Astrocyte (in vitro differentiated cells and primary cell): ENCODE measurements around the gene IL1R2. TPM values are rescaled to one million over a fixed set of nuclear protein-coding genes. Genes with fewer than 3 reads are reported as not detected.

Source experiments
- DNase-seq: peaks from one replicate; pipeline ENCODE4 v3.0.0-alpha.2; 2010; ENCODE audit warnings: low read depth
- FAIRE-seq: peaks from 2 replicates; lab custom pipeline; 2011; peaks lifted over from hg19 to GRCh38; lab: Jason Lieb, UNC
- H2AFZ ChIP-seq: 2 replicates; pipeline ENCODE4 v1.6.0; 2012; ENCODE audit warnings: low read depth, low read length, inconsistent platforms
- H3K27ac ChIP-seq: 2 replicates; pipeline ENCODE4 v1.5.1; 2011; ENCODE audit warnings: low read depth, low read length, inconsistent platforms
- H3K27me3 ChIP-seq: 2 replicates; pipeline ENCODE4 v1.6.0; 2011; ENCODE audit warnings: low read length, inconsistent platforms; ENCODE audit not compliant: insufficient read depth
- H3K36me3 ChIP-seq: 2 replicates; pipeline ENCODE4 v1.5.1; 2011; ENCODE audit warnings: low read length, inconsistent platforms; ENCODE audit not compliant: insufficient read depth
- H3K4me1 ChIP-seq: 2 replicates; pipeline ENCODE4 v1.5.1; 2011; ENCODE audit warnings: low read length, inconsistent platforms; ENCODE audit not compliant: insufficient read depth
- H3K4me2 ChIP-seq: 2 replicates; pipeline ENCODE4 v1.6.0; 2012; ENCODE audit warnings: low read length, inconsistent platforms
- H3K4me3 ChIP-seq: 2 replicates; pipeline ENCODE4 v1.5.1; 2011; ENCODE audit warnings: low read depth, mild to moderate bottlenecking, low read length, inconsistent platforms; ENCODE audit not compliant: insufficient read depth
- H3K79me2 ChIP-seq: 2 replicates; pipeline ENCODE4 v1.6.0; 2012; ENCODE audit warnings: mild to moderate bottlenecking, low read length, inconsistent platforms; ENCODE audit not compliant: insufficient read depth
- H3K9ac ChIP-seq: 2 replicates; pipeline ENCODE4 v1.6.0; 2012; ENCODE audit warnings: mild to moderate bottlenecking, low read length, inconsistent platforms
- H3K9me3 ChIP-seq: 2 replicates; pipeline ENCODE4 v1.5.1; 2012; ENCODE audit warnings: low read depth, mild to moderate bottlenecking, low read length, inconsistent platforms; ENCODE audit not compliant: insufficient read depth
- H4K20me1 ChIP-seq: 2 replicates; pipeline ENCODE4 v1.6.0; 2012; ENCODE audit warnings: low read length, inconsistent platforms; ENCODE audit not compliant: insufficient read depth
- H3K27ac Mint-ChIP-seq: one replicate; pipeline ENCODE4 v1.8.0; 2021; ENCODE audit warnings: mild to moderate bottlenecking, mixed read lengths; ENCODE audit not compliant: unreplicated experiment
- H3K27me3 Mint-ChIP-seq: one replicate; pipeline ENCODE4 v1.8.0; 2021; ENCODE audit warnings: low read depth, mixed read lengths; ENCODE audit not compliant: unreplicated experiment
- H3K36me3 Mint-ChIP-seq: one replicate; pipeline ENCODE4 v1.8.0; 2021; ENCODE audit warnings: low read depth, mixed read lengths; ENCODE audit not compliant: unreplicated experiment
- H3K4me1 Mint-ChIP-seq: one replicate; pipeline ENCODE4 v1.8.0; 2021; ENCODE audit warnings: low read depth, mixed read lengths; ENCODE audit not compliant: unreplicated experiment
- H3K4me3 Mint-ChIP-seq: one replicate; pipeline ENCODE4 v1.8.0; 2021; ENCODE audit warnings: mild to moderate bottlenecking, moderate library complexity, mixed read lengths; ENCODE audit not compliant: unreplicated experiment
- H3K9me3 Mint-ChIP-seq: one replicate; pipeline ENCODE4 v1.8.0; 2021; ENCODE audit warnings: mild to moderate bottlenecking, mixed read lengths; ENCODE audit not compliant: unreplicated experiment
- CTCF ChIP-seq: IDR thresholded peaks from 2 replicates; pipeline ENCODE4 v1.5.1; 2011; ENCODE audit warnings: low read depth, mild to moderate bottlenecking, inconsistent platforms, low read length, moderate library complexity; ENCODE audit not compliant: insufficient read depth
- EZH2 ChIP-seq: IDR thresholded peaks from 2 replicates; pipeline ENCODE4 v1.6.1; 2012; ENCODE audit warnings: mild to moderate bottlenecking, low read length, inconsistent platforms; ENCODE audit not compliant: insufficient read depth
- total RNA-seq: library from RNA; stranded (reverse); gene quantifications from 2 replicates; pipeline ENCODE4 v1.2.1, GENCODE V29; 2021

IL1R2 gene
- total RNA-seq, 1 donor from 2014 or later, result 0.34 TPM

- Mint-ChIP-seq H3K27me3 (no peaks in the 10 kb centered on the region), H3K4me1 (peaks cover 23% of the 10 kb centered on the region), H3K36me3 (peaks cover 3% of the 10 kb centered on the region), H3K4me3 (no peak overlapping the region), H3K9me3 (peaks cover 4% of the 10 kb centered on the region), H3K27ac (no peak overlapping the region)
- no peaks in the 10 kb centered on the region for H3K9me3 ChIP-seq
- H3K4me3 ChIP-seq, result no peak overlapping the region
- no peaks in the 10 kb centered on the region for H3K79me2 ChIP-seq
- no peaks in the 10 kb centered on the region for H3K27me3 ChIP-seq
- no peak for FAIRE-seq
- no peak overlapping the region for H3K9ac ChIP-seq
- no peaks in the 10 kb centered on the region for H3K36me3 ChIP-seq
- H3K4me2 ChIP-seq, result no peak overlapping the region
- no peak for DNase-seq
- TF ChIP-seq CTCF, result no peak
- H4K20me1 ChIP-seq, result no peaks in the 10 kb centered on the region
- peaks cover 23% of the 10 kb centered on the region for H3K4me1 ChIP-seq
- no peak overlapping the region for H3K27ac ChIP-seq
- H2AFZ ChIP-seq, result no peak overlapping the region
Measured at GRCh38 chr2:102049756-102050443, 58.1 kb downstream of the IL1R2 start.

GRCh38 chr2:102050854-102051391 is 59.2 kb downstream of the IL1R2 start:
- H3K36me3 ChIP-seq, result no peaks in the 10 kb centered on the region
- Mint-ChIP-seq H3K27ac (peak overlapping the region; percentile 73), H3K4me3 (no peak overlapping the region), H3K4me1 (peaks cover 23% of the 10 kb centered on the region), H3K27me3 (no peaks in the 10 kb centered on the region), H3K9me3 (peaks cover 4% of the 10 kb centered on the region), H3K36me3 (peaks cover 3% of the 10 kb centered on the region)
- H3K9ac ChIP-seq, result no peak overlapping the region
- peak overlapping the region; percentile 48 for H3K4me2 ChIP-seq
- no peak overlapping the region for H3K4me3 ChIP-seq
- H3K4me1 ChIP-seq, result peaks cover 23% of the 10 kb centered on the region
- H3K9me3 ChIP-seq, result no peaks in the 10 kb centered on the region
- TF ChIP-seq EZH2 (no peak), CTCF (no peak)
- no peaks in the 10 kb centered on the region for H3K27me3 ChIP-seq
- H3K27ac ChIP-seq, result no peak overlapping the region
- peak; percentile 82 for DNase-seq
- FAIRE-seq, result no peak
- H4K20me1 ChIP-seq, result no peaks in the 10 kb centered on the region
- H2AFZ ChIP-seq, result peak overlapping the region; percentile 57
- H3K79me2 ChIP-seq, result no peaks in the 10 kb centered on the region

GRCh38 chr2:102051692-102052277 is 60.0 kb downstream of the IL1R2 start:
- Histone ChIP-seq H3K4me2 (peak overlapping the region; percentile 48), H3K4me3 (no peak overlapping the region), H3K79me2 (no peaks in the 10 kb centered on the region), H4K20me1 (no peaks in the 10 kb centered on the region), H3K9me3 (no peaks in the 10 kb centered on the region), H3K9ac (no peak overlapping the region), H3K27me3 (no peaks in the 10 kb centered on the region), H2AFZ (no peak overlapping the region), H3K27ac (no peak overlapping the region), H3K4me1 (peaks cover 15% of the 10 kb centered on the region), H3K36me3 (no peaks in the 10 kb centered on the region)
- DNase-seq (peak; percentile 49), FAIRE-seq (no peak)
- Mint-ChIP-seq H3K27me3 (no peaks in the 10 kb centered on the region), H3K36me3 (no peaks in the 10 kb centered on the region), H3K27ac (peak overlapping the region; percentile 30), H3K9me3 (peaks cover 4% of the 10 kb centered on the region), H3K4me3 (no peak overlapping the region), H3K4me1 (peaks cover 20% of the 10 kb centered on the region)
- no peak for TF ChIP-seq CTCF
- no peak for TF ChIP-seq EZH2
